ENCODE measurements around the gene OR51G2.
A peak's percentile ranks its signal among the peaks of the same experiment; 100 is the strongest.
"Not testable (repeated sequence)": the region's sequence is repeated elsewhere in the genome, so short reads cannot be mapped to it uniquely, and the experiment has no call there.

OR51G2 gene, protein sequence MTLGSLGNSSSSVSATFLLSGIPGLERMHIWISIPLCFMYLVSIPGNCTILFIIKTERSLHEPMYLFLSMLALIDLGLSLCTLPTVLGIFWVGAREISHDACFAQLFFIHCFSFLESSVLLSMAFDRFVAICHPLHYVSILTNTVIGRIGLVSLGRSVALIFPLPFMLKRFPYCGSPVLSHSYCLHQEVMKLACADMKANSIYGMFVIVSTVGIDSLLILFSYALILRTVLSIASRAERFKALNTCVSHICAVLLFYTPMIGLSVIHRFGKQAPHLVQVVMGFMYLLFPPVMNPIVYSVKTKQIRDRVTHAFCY

GRCh38 chr11:4919250-4919649 lies at the start of gene OR51G2:
Gene OR51G2 (minus strand): TSS chr11:4919350. CDS start chr11:4915663, 3,687 bp downstream.
- DNase-seq: no peak

DNA sequence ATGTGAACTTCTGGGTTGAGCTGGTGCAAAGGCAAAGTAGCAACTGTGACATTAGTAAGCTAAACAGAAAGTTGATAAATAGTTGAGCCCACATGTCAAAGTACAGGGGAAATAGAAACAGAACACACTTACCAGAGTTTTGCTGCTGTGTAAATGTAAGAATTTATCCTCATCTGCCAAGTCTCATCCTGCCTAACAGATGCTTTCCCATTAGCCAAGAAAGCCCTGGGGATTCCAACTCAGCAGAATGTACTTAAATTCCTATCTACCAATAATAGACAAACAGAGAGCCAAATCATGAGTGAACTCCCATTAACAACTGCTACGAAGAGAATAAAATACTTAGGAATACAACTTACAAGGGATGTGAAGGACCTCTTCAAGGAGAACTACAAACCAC lies 43.7 kb upstream of the OR51G2 start:
- no peak for DNase-seq

DNA sequence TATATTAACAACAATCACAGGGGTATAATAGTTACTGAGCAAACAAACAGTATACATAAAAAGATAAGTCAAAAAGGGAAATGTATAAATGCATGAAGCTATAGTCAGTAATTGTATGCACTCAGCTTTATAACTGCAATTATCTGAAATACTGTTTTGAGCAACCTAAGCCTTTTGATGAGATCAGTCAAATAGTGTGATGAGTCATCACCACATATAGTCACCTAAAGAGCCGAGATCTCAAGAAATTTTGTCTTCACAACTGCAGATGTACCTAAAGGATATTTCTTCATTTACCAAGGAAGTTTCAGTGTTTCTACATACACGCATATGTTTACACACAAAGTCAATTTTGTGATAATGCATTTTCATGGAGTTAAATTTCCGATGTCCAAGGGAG lies 41.7 kb upstream of the OR51G2 start:
- DNase-seq: no peak

DNA sequence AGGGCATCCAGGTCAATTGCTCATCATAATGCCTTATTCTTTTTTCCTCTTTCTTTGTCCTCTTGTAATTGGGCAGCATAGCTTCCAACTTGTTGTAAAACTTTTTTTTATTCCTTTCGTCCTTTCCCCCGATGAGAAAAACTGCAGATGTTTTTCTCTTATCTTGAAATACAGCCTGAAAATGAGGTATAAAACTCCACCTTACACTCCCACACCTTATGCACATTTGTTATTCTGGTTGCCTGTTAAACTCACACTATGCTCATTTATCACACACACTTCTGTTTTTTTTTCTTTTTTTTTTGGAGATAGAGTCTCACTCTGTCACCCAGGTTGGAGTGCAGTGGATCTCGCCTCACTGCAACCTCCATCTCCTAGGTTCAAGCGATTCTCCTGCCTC lies 38.2 kb upstream of the OR51G2 start:
- no peak for DNase-seq

DNA sequence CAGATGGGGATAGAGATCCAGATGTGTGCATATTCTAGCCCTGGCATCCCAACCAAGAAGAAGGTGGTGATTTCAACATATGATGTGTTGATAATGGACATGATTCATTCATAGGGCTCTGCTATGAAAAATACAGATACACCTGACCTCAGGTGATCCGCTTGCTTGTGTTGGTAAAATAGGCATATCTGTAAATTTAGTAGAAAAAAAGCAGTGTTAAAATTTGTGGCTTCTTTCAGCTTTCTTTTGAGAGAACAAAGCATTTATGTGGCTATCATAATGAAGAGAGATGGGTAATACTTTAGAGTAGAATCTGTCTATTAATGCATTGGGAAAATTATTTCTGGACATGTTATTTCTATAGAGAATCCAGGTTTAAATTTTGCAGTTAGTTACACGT lies 36.5 kb upstream of the OR51G2 start, which contains the start of gene OR51A2:
OR51A2 (minus strand) TSS at position 101 of the 400 bp plus-strand sequence; CDS start at position 101, 0 bp downstream.
- DNase-seq: not testable (repeated sequence)

DNA sequence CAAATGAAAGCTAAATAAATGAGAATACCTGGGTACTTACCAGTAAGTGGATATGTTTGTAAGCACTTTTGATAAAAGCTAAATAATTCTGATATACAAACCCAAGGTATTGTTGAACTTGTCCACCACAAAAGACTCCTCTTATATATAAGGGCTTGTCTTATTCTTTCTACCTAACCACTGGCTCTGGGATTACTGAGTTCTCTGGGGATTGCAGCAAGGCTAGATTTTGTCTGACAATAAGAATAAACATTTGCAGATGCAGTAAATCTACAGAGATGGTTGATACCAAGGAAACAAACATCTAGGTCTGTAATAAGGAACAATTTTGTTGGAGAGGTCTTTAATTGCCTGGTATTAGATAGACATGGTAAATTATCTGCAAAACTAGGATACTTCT lies 28.4 kb upstream of the OR51G2 start, which contains the start of gene OR51A4:
OR51A4 (minus strand) TSS at position 101 of the 400 bp plus-strand sequence. CDS start 505 bp downstream, outside the sequence.
- DNase-seq: no peak

DNA sequence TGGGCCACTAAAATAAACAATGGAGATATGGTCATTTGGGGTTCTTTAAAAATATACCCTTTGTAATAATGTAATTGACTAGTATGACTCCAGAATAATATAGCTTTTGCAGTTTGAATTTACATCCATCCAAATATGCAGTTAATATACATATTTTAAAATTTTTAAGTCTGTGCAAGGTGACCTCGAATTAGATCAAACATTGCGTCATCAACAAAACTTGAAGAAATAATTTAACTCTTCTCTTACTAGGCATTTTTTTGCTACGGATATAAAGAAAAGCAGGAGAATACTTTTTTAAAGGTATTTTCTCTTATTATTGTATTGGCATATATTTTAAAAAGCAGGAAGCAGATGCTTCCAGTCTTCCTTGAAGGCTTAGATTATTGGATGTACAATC lies 17.6 kb upstream of the OR51G2 start:
- no peak for DNase-seq

- DNase-seq: no peak
Measured at GRCh38 chr11:4932751-4933150, 13.6 kb upstream of the OR51G2 start.

DNA sequence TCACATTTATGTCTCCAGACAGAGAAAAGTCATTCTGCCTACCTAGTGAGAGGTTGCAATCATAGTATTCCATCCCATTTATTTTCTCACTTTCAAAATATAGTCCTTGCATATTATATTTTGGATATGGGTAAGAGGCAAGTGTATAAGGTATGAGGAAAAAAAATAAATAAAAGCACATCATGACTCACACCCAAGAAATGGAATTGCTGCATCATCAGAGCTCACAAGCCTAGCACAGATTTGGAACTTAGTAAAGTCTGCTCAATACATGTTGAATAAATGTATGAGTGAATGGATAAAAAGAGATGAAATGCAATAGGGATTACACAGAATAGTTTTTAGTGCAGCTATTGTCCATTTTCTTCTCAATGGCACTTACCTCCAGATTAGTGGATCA lies 7.5 kb upstream of the OR51G2 start:
- no peak for DNase-seq

DNA sequence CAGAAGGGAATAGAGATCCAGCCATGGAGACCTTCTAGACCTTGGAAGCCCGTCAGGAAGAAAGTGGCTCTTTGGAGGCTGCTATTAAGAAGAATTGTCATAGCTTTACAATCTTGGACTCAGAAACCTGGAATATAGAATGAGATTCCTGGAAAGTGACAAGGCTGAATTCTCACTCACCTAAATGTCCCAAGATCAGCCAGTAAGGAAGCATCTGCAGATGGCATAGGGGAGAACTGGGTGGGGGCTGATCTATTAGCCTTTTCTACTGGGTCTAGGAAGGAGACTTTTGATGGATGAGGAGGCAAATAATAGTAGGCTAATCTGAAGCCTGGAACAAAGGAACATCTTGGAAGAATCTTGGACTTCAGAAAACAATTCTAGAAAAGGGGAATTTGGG lies 5.1 kb upstream of the OR51G2 start, which contains the start of gene OR51G1:
OR51G1 (minus strand) TSS at position 101 of the 400 bp plus-strand sequence; CDS start at position 101, 0 bp downstream.
- DNase-seq: no peak

DNA sequence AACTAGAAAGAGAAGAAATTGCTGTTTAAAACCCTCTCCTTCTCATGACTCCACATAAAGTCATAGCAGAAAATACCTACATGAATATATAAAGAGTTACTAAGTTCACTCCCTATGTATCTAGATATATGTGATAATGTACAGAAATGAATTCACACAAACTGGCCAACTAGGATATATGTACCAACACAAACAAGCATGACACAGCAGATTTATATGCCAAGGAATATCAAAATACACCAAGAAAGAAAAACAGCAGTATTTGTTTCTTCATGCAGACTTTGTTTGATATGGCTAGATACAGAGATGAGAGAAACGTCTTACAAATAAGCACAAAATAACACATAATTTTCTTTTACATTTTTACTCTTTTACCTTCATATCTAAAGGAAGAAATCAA lies 3.2 kb upstream of the OR51G2 start:
- no peak for DNase-seq

- no peak for DNase-seq
Measured at GRCh38 chr11:4921796-4922195, 2.6 kb upstream of the OR51G2 start.

- DNase-seq: no peak
Measured at GRCh38 chr11:4916581-4916980, 2.6 kb downstream of the OR51G2 start.

- DNase-seq: no peak
Measured at GRCh38 chr11:4903484-4903883, 15.7 kb downstream of the OR51G2 start, which contains the start of gene OR51A7. Gene OR51A7 (plus strand): TSS chr11:4903783. CDS start chr11:4907370, 3,587 bp downstream.

DNA sequence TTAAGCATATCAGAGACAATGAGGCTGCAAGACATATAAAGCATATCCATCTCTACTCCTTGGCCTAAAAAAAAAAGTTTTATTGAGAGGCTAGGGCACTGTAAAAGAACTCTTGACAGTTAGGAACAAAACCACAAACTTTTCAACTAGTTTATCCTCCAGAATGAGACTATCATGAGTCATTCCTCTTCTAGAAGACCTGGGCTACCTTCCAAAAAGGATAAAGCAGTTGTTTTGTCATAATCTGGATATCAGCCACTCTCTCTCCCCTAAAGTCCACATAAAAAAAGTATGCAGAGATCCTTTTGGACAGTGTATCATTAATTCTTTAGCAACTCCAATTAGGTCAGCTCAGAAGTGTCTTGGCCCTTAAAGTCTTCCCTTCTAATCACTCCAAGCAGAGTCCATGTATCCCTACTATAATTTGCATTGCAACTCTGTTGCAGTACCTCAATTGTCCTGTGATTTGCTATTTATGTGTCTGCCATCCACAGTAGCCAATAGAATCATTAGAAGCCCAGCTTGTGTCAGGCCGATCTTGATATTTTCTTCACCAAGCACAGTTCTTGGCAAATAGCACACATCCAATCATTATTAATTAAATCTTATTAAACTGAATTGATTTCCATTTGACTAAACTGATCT lies 27.0 kb downstream of the OR51G2 start:
- no peak for DNase-seq

- no peak for DNase-seq
Measured at GRCh38 chr11:4890279-4890678, 28.9 kb downstream of the OR51G2 start.

- DNase-seq: no peak
Measured at GRCh38 chr11:4887591-4887990, 31.6 kb downstream of the OR51G2 start.

DNA sequence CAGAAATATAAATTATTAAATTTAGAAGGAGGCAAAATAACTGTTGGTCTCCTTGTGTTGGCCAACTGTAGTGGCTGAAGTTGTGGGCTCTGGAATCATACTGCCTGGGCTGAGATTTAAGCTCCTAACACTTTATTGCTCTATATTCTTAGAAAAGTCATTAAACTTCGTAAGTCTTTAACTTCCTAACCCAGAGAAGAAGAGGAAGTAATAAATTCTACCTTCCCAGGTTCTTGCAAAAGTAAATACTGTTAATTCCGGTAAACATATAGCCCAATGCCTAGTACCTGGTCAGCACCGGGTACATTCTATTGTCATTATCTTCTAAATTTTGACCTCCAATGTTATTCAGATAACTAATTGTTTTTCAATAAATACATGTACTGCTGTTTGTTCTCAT lies 33.0 kb downstream of the OR51G2 start:
- DNase-seq: no peak

DNA sequence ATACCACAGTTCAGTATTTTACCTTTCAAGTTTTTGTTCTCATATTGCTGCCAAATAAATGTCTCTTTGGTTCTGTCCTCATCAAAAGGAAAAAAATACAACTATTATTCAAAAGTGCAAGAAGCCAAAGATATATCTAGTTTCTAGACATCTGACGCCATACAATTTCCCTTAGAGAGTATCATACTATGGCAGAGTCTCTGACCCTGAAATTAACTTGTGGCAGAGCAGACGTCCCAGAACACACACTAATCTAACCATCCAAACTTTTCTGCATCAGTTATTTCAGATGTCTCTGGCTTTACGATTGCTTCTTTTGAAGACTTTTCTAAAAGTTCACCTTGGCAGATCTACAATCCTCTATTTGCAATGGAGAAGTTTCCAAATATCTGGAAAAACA lies 34.8 kb downstream of the OR51G2 start:
- no peak for DNase-seq

DNA sequence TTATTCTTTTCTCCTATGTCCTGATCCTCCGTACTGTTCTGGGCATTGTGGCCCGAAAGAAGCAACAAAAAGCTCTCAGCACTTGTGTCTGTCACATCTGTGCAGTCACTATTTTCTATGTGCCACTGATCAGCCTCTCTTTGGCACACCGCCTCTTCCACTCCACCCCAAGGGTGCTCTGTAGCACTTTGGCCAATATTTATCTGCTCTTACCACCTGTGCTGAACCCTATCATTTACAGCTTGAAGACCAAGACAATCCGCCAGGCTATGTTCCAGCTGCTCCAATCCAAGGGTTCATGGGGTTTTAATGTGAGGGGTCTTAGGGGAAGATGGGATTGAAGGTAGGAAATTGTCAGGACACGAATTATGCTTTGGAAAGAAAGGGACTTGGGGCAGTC lies 36.6 kb downstream of the OR51G2 start:
- peak; percentile 58 for DNase-seq

DNA sequence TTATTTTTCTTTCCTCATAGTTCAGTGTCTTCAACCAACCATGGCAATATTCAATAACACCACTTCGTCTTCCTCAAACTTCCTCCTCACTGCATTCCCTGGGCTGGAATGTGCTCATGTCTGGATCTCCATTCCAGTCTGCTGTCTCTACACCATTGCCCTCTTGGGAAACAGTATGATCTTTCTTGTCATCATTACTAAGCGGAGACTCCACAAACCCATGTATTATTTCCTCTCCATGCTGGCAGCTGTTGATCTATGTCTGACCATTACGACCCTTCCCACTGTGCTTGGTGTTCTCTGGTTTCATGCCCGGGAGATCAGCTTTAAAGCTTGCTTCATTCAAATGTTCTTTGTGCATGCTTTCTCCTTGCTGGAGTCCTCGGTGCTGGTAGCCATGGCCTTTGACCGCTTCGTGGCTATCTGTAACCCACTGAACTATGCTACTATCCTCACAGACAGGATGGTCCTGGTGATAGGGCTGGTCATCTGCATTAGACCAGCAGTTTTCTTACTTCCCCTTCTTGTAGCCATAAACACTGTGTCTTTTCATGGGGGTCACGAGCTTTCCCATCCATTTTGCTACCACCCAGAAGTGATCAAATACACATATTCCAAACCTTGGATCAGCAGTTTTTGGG lies 37.2 kb downstream of the OR51G2 start, which contains the start of gene OR51T1:
OR51T1 (plus strand) TSS at position 41 of the 641 bp plus-strand sequence; CDS start at position 41, 0 bp downstream.
- DNase-seq: no peak

- no peak for DNase-seq
Measured at GRCh38 chr11:4881188-4881587, 38.0 kb downstream of the OR51G2 start.

GRCh38 chr11:4865855-4866254 lies 53.3 kb downstream of the OR51G2 start:
- no peak for DNase-seq

DNA sequence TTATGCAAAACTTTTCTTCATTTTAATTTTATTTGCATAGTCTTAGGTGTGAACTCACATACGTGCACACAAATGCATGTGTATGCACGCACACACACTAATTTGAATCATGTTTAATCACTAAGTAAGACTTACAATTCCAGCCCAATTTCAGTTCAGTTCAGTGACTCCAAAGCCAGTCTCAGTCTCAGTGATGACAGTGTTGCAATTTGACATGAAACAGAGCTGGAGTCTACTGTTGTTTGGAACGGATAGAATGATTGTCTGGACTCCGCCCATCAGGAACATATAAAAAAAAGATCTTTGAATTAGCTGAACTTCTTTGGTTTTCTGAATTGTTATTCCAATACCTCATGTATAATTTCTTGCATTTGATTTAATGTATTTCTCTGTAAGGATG lies 55.3 kb downstream of the OR51G2 start:
- no peak for DNase-seq
